Measurements from ENCODE around the gene MYO3B. TPM values are rescaled to one million over a fixed set of nuclear protein-coding genes. Genes with fewer than 3 reads are reported as not detected.
A peak's percentile ranks its signal among the peaks of the same experiment; 100 is the strongest.

MYO3B gene
- total RNA-seq, 1 experiment from 2014 or later: 0.50 TPM

GRCh38 chr2:170176212-170176611 is 1.7 kb upstream of the MYO3B start:
- Mint-ChIP-seq H3K27me3 (ENCODE audit: low read depth) (no peaks in the 10 kb centered on the region), H3K4me1 (peaks cover 39% of the 10 kb centered on the region), H3K36me3 (0 out of 2 replicates have a peak, but pooled peaks cover 4% of the 10 kb centered on the region), H3K4me3 (no peak overlapping the region), H3K9me3 (peaks cover 12% of the 10 kb centered on the region), H3K27ac (no peak overlapping the region)
- DNase-seq (ENCODE audit: low spot score) (no peak), ATAC-seq (peak; percentile 52; the same call in 1 of the 2 replicates)
- CTCF ChIA-PET: interaction anchor here (0.6 kb wide), 1 partner anchor 58 kb away, joined by 3 read pairs; no protein-coding TSS in a partner anchor
- POLR2A ChIA-PET: no interaction called here
- TF ChIP-seq FOXP1 (CRISPR knock-in tag; IDR thresholded peaks at IDR 0.05; ENCODE audit: borderline replicate concordance): no peak
- no peak for TF ChIP-seq HMGXB4 (CRISPR knock-in tag; IDR thresholded peaks at IDR 0.05)
- TF ChIP-seq, protein P1, sequence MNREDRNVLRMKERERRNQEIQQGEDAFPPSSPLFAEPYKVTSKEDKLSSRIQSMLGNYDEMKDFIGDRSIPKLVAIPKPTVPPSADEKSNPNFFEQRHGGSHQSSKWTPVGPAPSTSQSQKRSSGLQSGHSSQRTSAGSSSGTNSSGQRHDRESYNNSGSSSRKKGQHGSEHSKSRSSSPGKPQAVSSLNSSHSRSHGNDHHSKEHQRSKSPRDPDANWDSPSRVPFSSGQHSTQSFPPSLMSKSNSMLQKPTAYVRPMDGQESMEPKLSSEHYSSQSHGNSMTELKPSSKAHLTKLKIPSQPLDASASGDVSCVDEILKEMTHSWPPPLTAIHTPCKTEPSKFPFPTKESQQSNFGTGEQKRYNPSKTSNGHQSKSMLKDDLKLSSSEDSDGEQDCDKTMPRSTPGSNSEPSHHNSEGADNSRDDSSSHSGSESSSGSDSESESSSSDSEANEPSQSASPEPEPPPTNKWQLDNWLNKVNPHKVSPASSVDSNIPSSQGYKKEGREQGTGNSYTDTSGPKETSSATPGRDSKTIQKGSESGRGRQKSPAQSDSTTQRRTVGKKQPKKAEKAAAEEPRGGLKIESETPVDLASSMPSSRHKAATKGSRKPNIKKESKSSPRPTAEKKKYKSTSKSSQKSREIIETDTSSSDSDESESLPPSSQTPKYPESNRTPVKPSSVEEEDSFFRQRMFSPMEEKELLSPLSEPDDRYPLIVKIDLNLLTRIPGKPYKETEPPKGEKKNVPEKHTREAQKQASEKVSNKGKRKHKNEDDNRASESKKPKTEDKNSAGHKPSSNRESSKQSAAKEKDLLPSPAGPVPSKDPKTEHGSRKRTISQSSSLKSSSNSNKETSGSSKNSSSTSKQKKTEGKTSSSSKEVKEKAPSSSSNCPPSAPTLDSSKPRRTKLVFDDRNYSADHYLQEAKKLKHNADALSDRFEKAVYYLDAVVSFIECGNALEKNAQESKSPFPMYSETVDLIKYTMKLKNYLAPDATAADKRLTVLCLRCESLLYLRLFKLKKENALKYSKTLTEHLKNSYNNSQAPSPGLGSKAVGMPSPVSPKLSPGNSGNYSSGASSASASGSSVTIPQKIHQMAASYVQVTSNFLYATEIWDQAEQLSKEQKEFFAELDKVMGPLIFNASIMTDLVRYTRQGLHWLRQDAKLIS (CRISPR knock-in tag; IDR thresholded peaks at IDR 0.05; ENCODE audit: borderline replicate concordance): no peak
- no peak for TF ChIP-seq ARID4B (CRISPR knock-in tag; IDR thresholded peaks at IDR 0.05; ENCODE audit: borderline replicate concordance)
- TF ChIP-seq PRRX2 (CRISPR knock-in tag; IDR thresholded peaks at IDR 0.05): no peak
- TF ChIP-seq, protein P2, sequence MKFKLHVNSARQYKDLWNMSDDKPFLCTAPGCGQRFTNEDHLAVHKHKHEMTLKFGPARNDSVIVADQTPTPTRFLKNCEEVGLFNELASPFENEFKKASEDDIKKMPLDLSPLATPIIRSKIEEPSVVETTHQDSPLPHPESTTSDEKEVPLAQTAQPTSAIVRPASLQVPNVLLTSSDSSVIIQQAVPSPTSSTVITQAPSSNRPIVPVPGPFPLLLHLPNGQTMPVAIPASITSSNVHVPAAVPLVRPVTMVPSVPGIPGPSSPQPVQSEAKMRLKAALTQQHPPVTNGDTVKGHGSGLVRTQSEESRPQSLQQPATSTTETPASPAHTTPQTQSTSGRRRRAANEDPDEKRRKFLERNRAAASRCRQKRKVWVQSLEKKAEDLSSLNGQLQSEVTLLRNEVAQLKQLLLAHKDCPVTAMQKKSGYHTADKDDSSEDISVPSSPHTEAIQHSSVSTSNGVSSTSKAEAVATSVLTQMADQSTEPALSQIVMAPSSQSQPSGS (CRISPR knock-in tag; IDR thresholded peaks at IDR 0.05; ENCODE audit: borderline replicate concordance, low read depth): no peak
- no peak for TF ChIP-seq TCF7 (CRISPR knock-in tag; IDR thresholded peaks at IDR 0.05; ENCODE audit: low read depth)
- TF ChIP-seq ZNF416 (CRISPR knock-in tag; IDR thresholded peaks at IDR 0.05): no peak
- TF ChIP-seq ZNF671 (CRISPR knock-in tag; IDR thresholded peaks at IDR 0.05): no peak
- TF ChIP-seq ZSCAN18 (CRISPR knock-in tag; IDR thresholded peaks at IDR 0.05): no peak
- no peak for TF ChIP-seq MYBL2 (CRISPR knock-in tag; IDR thresholded peaks at IDR 0.05)
- no peak for TF ChIP-seq ZNF121 (CRISPR knock-in tag; IDR thresholded peaks at IDR 0.05)
- no peak for TF ChIP-seq ZNF219 (CRISPR knock-in tag; IDR thresholded peaks at IDR 0.05; ENCODE audit: borderline replicate concordance)
- no peak for TF ChIP-seq NR2C2 (CRISPR knock-in tag; IDR thresholded peaks at IDR 0.05)
- TF ChIP-seq ZBTB21 (CRISPR knock-in tag; IDR thresholded peaks at IDR 0.05; ENCODE audit: borderline replicate concordance): no peak
- TF ChIP-seq ZNF512 (CRISPR knock-in tag; IDR thresholded peaks at IDR 0.05; ENCODE audit: borderline replicate concordance): no peak
- TF ChIP-seq, protein P3, sequence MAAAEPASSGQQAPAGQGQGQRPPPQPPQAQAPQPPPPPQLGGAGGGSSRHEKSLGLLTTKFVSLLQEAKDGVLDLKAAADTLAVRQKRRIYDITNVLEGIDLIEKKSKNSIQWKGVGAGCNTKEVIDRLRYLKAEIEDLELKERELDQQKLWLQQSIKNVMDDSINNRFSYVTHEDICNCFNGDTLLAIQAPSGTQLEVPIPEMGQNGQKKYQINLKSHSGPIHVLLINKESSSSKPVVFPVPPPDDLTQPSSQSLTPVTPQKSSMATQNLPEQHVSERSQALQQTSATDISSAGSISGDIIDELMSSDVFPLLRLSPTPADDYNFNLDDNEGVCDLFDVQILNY (CRISPR knock-in tag; IDR thresholded peaks at IDR 0.05): no peak
- no peak for TF ChIP-seq CREB1 (CRISPR knock-in tag; IDR thresholded peaks at IDR 0.05)
- no peak for TF ChIP-seq ZNF423 (CRISPR knock-in tag; IDR thresholded peaks at IDR 0.05)

Measured in WTC11 (cell line).